ENCODE measurements around the gene SLC10A7.
A peak's percentile ranks its signal among the peaks of the same experiment; 100 is the strongest.

Gene SLC10A7

GRCh38 chr4:146521541-146522097 lies at the start of gene SLC10A7:
SLC10A7 (minus strand) TSS chr4:146521940; CDS start chr4:146521717, 223 bp downstream.
- DNase-seq = peak; percentile 65

GRCh38 chr4:146567396-146567795 lies 45.7 kb upstream of the SLC10A7 start:
- DNase-seq = no peak

GRCh38 chr4:146564492-146564891 lies 42.8 kb upstream of the SLC10A7 start:
- no peak for DNase-seq

- no peak for DNase-seq
Observed at GRCh38 chr4:146550161-146550560, 28.4 kb upstream of the SLC10A7 start.

GRCh38 chr4:146548443-146548842 lies 26.7 kb upstream of the SLC10A7 start:
- DNase-seq = no peak

- DNase-seq = peak; percentile 18
Observed at GRCh38 chr4:146545102-146545501, 23.4 kb upstream of the SLC10A7 start.

- DNase-seq = no peak
Observed at GRCh38 chr4:146534178-146534577, 12.4 kb upstream of the SLC10A7 start.

GRCh38 chr4:146525754-146526153 lies 4.0 kb upstream of the SLC10A7 start:
- DNase-seq = no peak

- no peak for DNase-seq
Observed at GRCh38 chr4:146524663-146525062, 2.9 kb upstream of the SLC10A7 start.

GRCh38 chr4:146522869-146523205 lies 1.1 kb upstream of the SLC10A7 start:
- peak; percentile 15 for DNase-seq

GRCh38 chr4:146522098-146522868 lies 543 bp upstream of the SLC10A7 start:
- peak; percentile 71 for DNase-seq

GRCh38 chr4:146520896-146521540 lies 722 bp downstream of the SLC10A7 start:
- DNase-seq = peak; percentile 19

GRCh38 chr4:146514651-146515357 lies 6.9 kb downstream of the SLC10A7 start:
- no peak for DNase-seq

GRCh38 chr4:146513548-146513947 lies 8.2 kb downstream of the SLC10A7 start:
- DNase-seq = no peak

GRCh38 chr4:146511381-146511780 lies 10.4 kb downstream of the SLC10A7 start:
- DNase-seq = no peak

GRCh38 chr4:146510942-146511341 lies 10.8 kb downstream of the SLC10A7 start:
- no peak for DNase-seq

GRCh38 chr4:146508229-146508939 lies 13.4 kb downstream of the SLC10A7 start:
- no peak for DNase-seq

GRCh38 chr4:146507632-146508031 lies 14.1 kb downstream of the SLC10A7 start:
- no peak for DNase-seq

- DNase-seq = no peak
Observed at GRCh38 chr4:146506272-146506671, 15.5 kb downstream of the SLC10A7 start.

- no peak for DNase-seq
Observed at GRCh38 chr4:146500216-146500615, 21.5 kb downstream of the SLC10A7 start.

- DNase-seq = no peak
Observed at GRCh38 chr4:146498291-146498690, 23.4 kb downstream of the SLC10A7 start.

- DNase-seq = no peak
Observed at GRCh38 chr4:146495269-146495668, 26.5 kb downstream of the SLC10A7 start.

- DNase-seq = no peak
Observed at GRCh38 chr4:146494143-146494542, 27.6 kb downstream of the SLC10A7 start.
